ENCODE measurements around the gene CADM1.

CADM1 gene

GRCh38 chr11:115357066-115357465, 147.1 kb downstream of the CADM1 start:
- H3K9me3 Mint-ChIP-seq, result no peaks in the 10 kb centered on the region
- H3K27ac Mint-ChIP-seq, result no peak overlapping the region
- H3K4me1 Mint-ChIP-seq, result no peaks in the 10 kb centered on the region
- DNase-seq (ENCODE audit: low spot score in 2 of 2), result no peak
- no peak overlapping the region for H3K4me3 Mint-ChIP-seq
- ATAC-seq, result no peak
- H3K36me3 Mint-ChIP-seq, result no peaks in the 10 kb centered on the region

- H3K36me3 Mint-ChIP-seq, result no peaks in the 10 kb centered on the region
- H3K4me1 Mint-ChIP-seq, result no peaks in the 10 kb centered on the region
- H3K4me3 Mint-ChIP-seq, result no peak overlapping the region
- H3K9me3 Mint-ChIP-seq, result no peaks in the 10 kb centered on the region
- no peak for DNase-seq (ENCODE audit: low spot score in 2 of 2)
- no peak for ATAC-seq
- no peak overlapping the region for H3K27ac Mint-ChIP-seq
Observed at GRCh38 chr11:115352805-115353485, 151.3 kb downstream of the CADM1 start.

GRCh38 chr11:115349335-115350017, 154.7 kb downstream of the CADM1 start:
- Mint-ChIP-seq H3K36me3 (no peaks in the 10 kb centered on the region), H3K4me3 (no peak overlapping the region)

GRCh38 chr11:115348416-115348815, 155.8 kb downstream of the CADM1 start:
- Mint-ChIP-seq H3K9me3 (no peaks in the 10 kb centered on the region), H3K4me1 (no peaks in the 10 kb centered on the region), H3K27ac (no peak overlapping the region), H3K36me3 (no peaks in the 10 kb centered on the region), H3K4me3 (no peak overlapping the region)
- DNase-seq (ENCODE audit: low spot score in 2 of 2) (no peak), ATAC-seq (no peak)

More at GRCh38 chr11:115349335-115350017, 154.7 kb downstream of the CADM1 start:
- Mint-ChIP-seq H3K27ac (no peak overlapping the region), H3K4me1 (no peaks in the 10 kb centered on the region), H3K9me3 (no peaks in the 10 kb centered on the region)
- no peak for ATAC-seq
- no peak for DNase-seq (ENCODE audit: low spot score in 2 of 2)

GRCh38 chr11:115347106-115347505, 157.1 kb downstream of the CADM1 start:
- ATAC-seq, result no peak
- H3K27ac Mint-ChIP-seq, result no peak overlapping the region
- H3K36me3 Mint-ChIP-seq, result no peaks in the 10 kb centered on the region
- no peak overlapping the region for H3K4me3 Mint-ChIP-seq
- DNase-seq (ENCODE audit: low spot score in 2 of 2), result no peak
- H3K4me1 Mint-ChIP-seq, result no peaks in the 10 kb centered on the region
- no peaks in the 10 kb centered on the region for H3K9me3 Mint-ChIP-seq

- H3K27ac Mint-ChIP-seq, result no peak overlapping the region
- no peaks in the 10 kb centered on the region for H3K4me1 Mint-ChIP-seq
- no peaks in the 10 kb centered on the region for H3K9me3 Mint-ChIP-seq
- H3K36me3 Mint-ChIP-seq, result no peaks in the 10 kb centered on the region
- ATAC-seq, result no peak
- no peak overlapping the region for H3K4me3 Mint-ChIP-seq
- DNase-seq (ENCODE audit: low spot score in 2 of 2), result no peak
Observed at GRCh38 chr11:115345840-115346239, 158.4 kb downstream of the CADM1 start.

- Mint-ChIP-seq H3K9me3 (no peaks in the 10 kb centered on the region), H3K27ac (no peak overlapping the region), H3K36me3 (no peaks in the 10 kb centered on the region), H3K4me3 (no peak overlapping the region), H3K4me1 (no peaks in the 10 kb centered on the region)
- ATAC-seq, result no peak
- no peak for DNase-seq (ENCODE audit: low spot score in 2 of 2)
Observed at GRCh38 chr11:115345361-115345760, 158.9 kb downstream of the CADM1 start.

- no peaks in the 10 kb centered on the region for H3K36me3 Mint-ChIP-seq
- DNase-seq (ENCODE audit: low spot score in 2 of 2) (no peak), ATAC-seq (no peak)
- no peaks in the 10 kb centered on the region for H3K9me3 Mint-ChIP-seq
- H3K4me1 Mint-ChIP-seq, result no peaks in the 10 kb centered on the region
- H3K4me3 Mint-ChIP-seq, result no peak overlapping the region
- no peak overlapping the region for H3K27ac Mint-ChIP-seq
Observed at GRCh38 chr11:115344846-115345245, 159.4 kb downstream of the CADM1 start.

GRCh38 chr11:115342142-115342541, 162.1 kb downstream of the CADM1 start:
- no peak overlapping the region for H3K4me3 Mint-ChIP-seq
- ATAC-seq (no peak), DNase-seq (ENCODE audit: low spot score in 2 of 2) (no peak)
- no peaks in the 10 kb centered on the region for H3K4me1 Mint-ChIP-seq
- no peaks in the 10 kb centered on the region for H3K36me3 Mint-ChIP-seq
- no peaks in the 10 kb centered on the region for H3K9me3 Mint-ChIP-seq
- no peak overlapping the region for H3K27ac Mint-ChIP-seq

GRCh38 chr11:115340874-115341273, 163.3 kb downstream of the CADM1 start:
- no peaks in the 10 kb centered on the region for H3K9me3 Mint-ChIP-seq

GRCh38 chr11:115338476-115338875, 165.7 kb downstream of the CADM1 start:
- H3K4me1 Mint-ChIP-seq, result no peaks in the 10 kb centered on the region
- no peak overlapping the region for H3K4me3 Mint-ChIP-seq
- no peak overlapping the region for H3K27ac Mint-ChIP-seq
- H3K9me3 Mint-ChIP-seq, result no peaks in the 10 kb centered on the region
- no peak for ATAC-seq
- no peaks in the 10 kb centered on the region for H3K36me3 Mint-ChIP-seq
- DNase-seq (ENCODE audit: low spot score in 2 of 2), result no peak

More at GRCh38 chr11:115340874-115341273, 163.3 kb downstream of the CADM1 start:
- H3K36me3 Mint-ChIP-seq, result no peaks in the 10 kb centered on the region
- no peak overlapping the region for H3K4me3 Mint-ChIP-seq
- H3K4me1 Mint-ChIP-seq, result no peaks in the 10 kb centered on the region
- no peak for DNase-seq (ENCODE audit: low spot score in 2 of 2)
- no peak for ATAC-seq
- no peak overlapping the region for H3K27ac Mint-ChIP-seq

GRCh38 chr11:115334932-115335788, 169.1 kb downstream of the CADM1 start:
- no peaks in the 10 kb centered on the region for H3K4me1 Mint-ChIP-seq
- H3K27ac Mint-ChIP-seq, result no peak overlapping the region
- ATAC-seq (no peak), DNase-seq (ENCODE audit: low spot score in 2 of 2) (no peak)
- no peaks in the 10 kb centered on the region for H3K9me3 Mint-ChIP-seq
- H3K36me3 Mint-ChIP-seq, result no peaks in the 10 kb centered on the region
- no peak overlapping the region for H3K4me3 Mint-ChIP-seq

- no peak for ATAC-seq
- DNase-seq (ENCODE audit: low spot score in 2 of 2), result no peak
- Mint-ChIP-seq H3K9me3 (no peaks in the 10 kb centered on the region), H3K36me3 (no peaks in the 10 kb centered on the region), H3K4me3 (no peak overlapping the region), H3K4me1 (no peaks in the 10 kb centered on the region), H3K27ac (no peak overlapping the region)
Observed at GRCh38 chr11:115333949-115334348, 170.3 kb downstream of the CADM1 start.

GRCh38 chr11:115333121-115333520, 171.1 kb downstream of the CADM1 start:
- no peak overlapping the region for H3K27ac Mint-ChIP-seq
- peak; percentile 43 for ATAC-seq
- H3K4me1 Mint-ChIP-seq, result no peaks in the 10 kb centered on the region
- H3K9me3 Mint-ChIP-seq, result no peaks in the 10 kb centered on the region
- no peak for DNase-seq (ENCODE audit: low spot score in 2 of 2)
- H3K36me3 Mint-ChIP-seq, result no peaks in the 10 kb centered on the region
- H3K4me3 Mint-ChIP-seq, result no peak overlapping the region

- DNase-seq (ENCODE audit: low spot score in 2 of 2) (no peak), ATAC-seq (no peak)
- H3K27ac Mint-ChIP-seq, result no peak overlapping the region
- H3K9me3 Mint-ChIP-seq, result no peaks in the 10 kb centered on the region
- no peaks in the 10 kb centered on the region for H3K4me1 Mint-ChIP-seq
- H3K36me3 Mint-ChIP-seq, result no peaks in the 10 kb centered on the region
- H3K4me3 Mint-ChIP-seq, result no peak overlapping the region
Observed at GRCh38 chr11:115330684-115331482, 173.3 kb downstream of the CADM1 start.
